HG03575 (cell line): Measurements from ENCODE around the gene ENTPD6.

ENCODE experiments used
- ATAC-seq: cut with Tn5 transposase; IDR thresholded peaks from one replicate; pipeline ENCODE4 v1.9.1; 2021; ENCODE audit not compliant: unreplicated experiment, insufficient number of reproducible peaks, low FRiP score; ENCODE audit errors: extremely low read depth

The ENTPD6 gene

GRCh38 chr20:25206063-25206403, 10.5 kb downstream of the ENTPD6 start:
- ATAC-seq = no peak

GRCh38 chr20:25206548-25206947, 11.0 kb downstream of the ENTPD6 start:
- ATAC-seq = no peak

- ATAC-seq = no peak
These were observed 11.8 kb downstream of the ENTPD6 start for GRCh38 chr20:25207149-25207959.

- ATAC-seq = no peak
These were observed 12.5 kb downstream of the ENTPD6 start for GRCh38 chr20:25207960-25208534.

GRCh38 chr20:25209400-25209799, 13.9 kb downstream of the ENTPD6 start:
- no peak for ATAC-seq

GRCh38 chr20:25209911-25210310, 14.4 kb downstream of the ENTPD6 start:
- ATAC-seq = no peak

GRCh38 chr20:25211273-25211672, 15.8 kb downstream of the ENTPD6 start:
- ATAC-seq = no peak

GRCh38 chr20:25212242-25212641, 16.7 kb downstream of the ENTPD6 start:
- no peak for ATAC-seq

GRCh38 chr20:25213566-25214425, 18.3 kb downstream of the ENTPD6 start:
- ATAC-seq = no peak

- no peak for ATAC-seq
These were observed 18.9 kb downstream of the ENTPD6 start for GRCh38 chr20:25214426-25214790.

- no peak for ATAC-seq
These were observed 19.3 kb downstream of the ENTPD6 start for GRCh38 chr20:25214819-25215218.

GRCh38 chr20:25215521-25215920, 20.0 kb downstream of the ENTPD6 start:
- ATAC-seq = no peak

GRCh38 chr20:25216199-25216945, 20.9 kb downstream of the ENTPD6 start:
- ATAC-seq = no peak

GRCh38 chr20:25217161-25218108, 21.9 kb downstream of the ENTPD6 start:
- no peak for ATAC-seq

- ATAC-seq = no peak
These were observed 22.6 kb downstream of the ENTPD6 start for GRCh38 chr20:25218109-25218486.

GRCh38 chr20:25218492-25218891, 23.0 kb downstream of the ENTPD6 start:
- ATAC-seq = no peak

- no peak for ATAC-seq
These were observed 23.9 kb downstream of the ENTPD6 start for GRCh38 chr20:25219365-25219764.

GRCh38 chr20:25220021-25220730, 24.7 kb downstream of the ENTPD6 start:
- no peak for ATAC-seq
